Amygdala (tissue), 56 donors: ENCODE data around the gene MAP4K3.

Experiments
- DNase-seq, 56 donors: peaks; one replicate each; lab custom pipeline; 2025; lab: John Stamatoyannopoulos, UW

Gene MAP4K3

DNA sequence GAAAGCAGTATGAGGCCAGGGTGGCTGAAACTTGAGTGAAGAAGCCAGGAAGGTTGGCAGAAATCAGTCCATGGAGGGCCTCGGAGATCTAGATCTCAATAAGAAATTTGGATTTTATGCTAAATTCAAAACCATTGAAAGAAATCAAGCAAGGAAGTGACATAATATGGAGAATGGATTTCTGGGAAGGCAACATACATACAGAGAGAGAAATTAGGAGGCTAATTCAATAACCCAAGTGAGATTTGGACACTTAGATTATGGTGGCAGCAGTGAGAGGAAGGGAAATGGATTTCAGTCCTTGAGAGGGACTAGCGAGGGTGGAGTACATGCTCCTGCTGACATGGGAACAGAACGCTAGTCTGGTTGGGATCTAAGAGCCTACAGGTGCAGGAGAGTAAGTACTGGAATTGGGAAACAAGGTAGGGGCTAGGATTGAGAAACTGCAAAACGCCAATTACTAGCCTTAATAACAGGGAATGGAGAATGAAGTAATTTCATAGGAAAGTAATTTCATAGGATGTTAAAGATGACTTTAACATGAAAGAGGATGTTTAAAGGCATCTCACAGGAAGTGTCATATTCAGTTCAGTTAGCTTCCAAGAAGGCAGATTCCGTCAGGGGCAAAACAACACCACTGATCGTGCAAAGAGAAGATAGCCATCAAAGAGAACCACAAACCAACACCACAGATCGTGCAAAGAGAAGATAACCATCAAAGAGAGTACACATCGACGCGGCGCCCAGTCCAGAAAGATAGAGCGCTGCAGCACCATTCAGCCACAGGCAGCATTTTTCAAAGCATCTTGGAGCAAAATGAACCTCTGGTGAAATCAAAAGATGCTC, 220.5 kb downstream of the MAP4K3 start:
- no peak for DNase-seq

DNA sequence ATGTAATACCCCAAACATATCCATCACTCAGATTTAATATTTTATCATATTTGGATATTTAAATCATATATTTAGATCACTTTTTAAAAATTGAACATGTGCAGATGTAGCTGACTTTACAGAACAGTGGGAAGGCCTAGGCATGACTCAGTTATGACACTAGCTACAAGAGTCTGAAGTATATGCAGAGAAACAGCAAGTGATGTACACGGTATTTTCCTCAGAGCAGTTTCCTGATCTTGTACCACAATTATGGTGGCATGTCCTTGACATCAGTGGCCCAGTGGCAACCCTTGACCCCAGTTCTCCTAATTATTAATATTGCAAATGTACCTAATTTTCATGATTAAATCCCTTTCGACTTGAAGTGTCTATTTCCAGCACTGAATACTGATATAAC, 221.5 kb downstream of the MAP4K3 start:
- DNase-seq = no peak

DNA sequence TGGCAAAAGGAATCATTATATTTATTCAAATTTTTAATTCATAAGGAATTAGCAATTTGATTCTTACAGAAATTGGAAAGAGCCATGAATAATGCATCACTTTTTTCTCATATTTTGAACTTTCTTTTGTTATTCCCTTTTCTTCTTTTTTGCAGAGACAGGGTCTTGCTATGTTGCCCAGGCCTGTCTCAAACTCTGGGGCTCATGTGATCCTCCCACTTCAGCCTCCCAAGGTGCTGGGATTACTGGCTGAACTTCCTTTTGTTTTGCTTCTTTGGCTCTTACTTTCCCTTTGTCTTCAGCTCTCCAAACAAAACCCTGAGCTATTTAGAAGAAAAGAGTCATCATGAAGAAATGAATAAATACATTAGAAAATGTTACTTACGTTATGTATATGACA, 224.1 kb downstream of the MAP4K3 start:
- DNase-seq = no peak

DNA sequence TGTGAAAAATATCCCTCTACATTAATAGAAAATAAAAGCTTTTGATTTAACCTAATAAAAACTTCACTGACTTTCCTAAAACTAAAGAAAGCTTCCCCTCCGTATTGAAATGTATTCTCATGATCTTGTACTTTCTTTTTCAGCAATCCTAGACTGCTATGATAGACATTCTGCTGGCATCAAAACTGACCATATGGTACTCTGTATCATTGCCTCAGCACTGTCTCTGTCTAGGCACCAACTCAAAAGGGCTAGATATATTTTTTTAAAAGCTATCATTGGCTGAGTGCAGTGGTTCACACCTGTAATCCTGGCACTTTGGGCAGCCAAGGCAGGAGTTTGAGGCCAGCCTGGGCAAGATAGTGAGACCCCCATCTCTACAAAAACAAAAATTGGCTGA, 226.2 kb downstream of the MAP4K3 start:
- no peak for DNase-seq

DNA sequence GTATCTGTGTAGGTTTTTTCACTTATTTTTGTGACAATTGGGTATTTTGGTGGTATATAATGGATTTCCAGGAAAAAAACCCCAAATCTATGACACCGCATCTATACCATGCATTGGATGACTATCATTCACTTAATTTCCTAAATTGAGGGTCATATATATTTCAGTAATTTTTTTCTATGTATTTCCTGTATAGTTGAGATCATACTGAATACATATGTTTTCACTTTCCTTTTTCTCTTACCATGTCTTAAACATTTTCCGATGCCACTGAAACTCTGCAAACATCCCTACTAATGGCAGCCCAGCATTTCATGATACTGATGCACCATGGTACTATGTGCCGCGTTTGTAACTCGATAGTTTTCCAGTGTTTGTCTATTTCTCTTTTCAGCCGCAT, 233.7 kb downstream of the MAP4K3 start:
- no peak for DNase-seq

DNA sequence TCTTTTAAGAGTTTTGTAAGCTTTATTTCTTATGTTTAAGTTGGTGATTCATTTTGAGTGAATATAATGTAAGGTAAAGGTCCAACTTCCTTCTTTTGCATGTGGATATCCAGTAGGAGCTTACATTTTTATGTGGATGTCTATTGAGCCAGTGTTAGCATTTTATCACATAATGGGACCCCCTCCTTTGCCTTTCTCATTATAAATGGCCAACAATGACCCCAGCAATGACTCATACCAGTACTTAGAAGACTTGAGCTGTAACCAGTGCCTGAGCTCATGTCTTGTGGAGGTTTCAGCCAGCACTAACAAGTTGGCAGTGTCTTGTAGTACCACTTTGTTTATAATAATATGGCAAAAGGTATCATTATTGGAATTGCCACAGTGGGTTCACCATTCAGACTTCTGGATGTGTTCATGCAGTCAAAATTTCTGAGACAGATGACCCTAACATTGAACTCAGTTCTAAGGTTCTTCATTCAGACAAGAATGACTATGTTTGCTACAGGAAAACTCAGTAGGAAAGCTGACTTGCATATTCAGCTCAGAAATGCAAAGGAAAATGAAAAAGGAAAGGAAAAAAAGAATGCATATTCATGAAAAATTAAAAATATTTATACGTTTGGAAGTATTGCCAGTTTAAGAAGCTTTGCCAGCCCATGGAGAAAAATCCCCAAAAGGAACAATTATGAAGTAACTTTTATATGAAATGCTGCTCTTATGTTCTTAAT, 234.3 kb downstream of the MAP4K3 start:
- no peak for DNase-seq
